AG10803 (cell line): ENCODE results near the gene CARF.

ENCODE experiments used
- DNase-seq: peaks from one replicate; pipeline ENCODE4 v3.0.0; 2010; ENCODE audit warnings: low read depth
- H3K4me3 ChIP-seq: 2 replicates; pipeline ENCODE4 v1.5.1; 2011; ENCODE audit warnings: mild to moderate bottlenecking, low read length, control low read depth
- TF ChIP-seq, protein P1 (sequence below): conservative IDR thresholded peaks from 2 replicates; pipeline ENCODE4 v1.5.1; 2011; ENCODE audit warnings: mild to moderate bottlenecking, low read length, control low read depth, inconsistent platforms

Gene CARF

DNA sequence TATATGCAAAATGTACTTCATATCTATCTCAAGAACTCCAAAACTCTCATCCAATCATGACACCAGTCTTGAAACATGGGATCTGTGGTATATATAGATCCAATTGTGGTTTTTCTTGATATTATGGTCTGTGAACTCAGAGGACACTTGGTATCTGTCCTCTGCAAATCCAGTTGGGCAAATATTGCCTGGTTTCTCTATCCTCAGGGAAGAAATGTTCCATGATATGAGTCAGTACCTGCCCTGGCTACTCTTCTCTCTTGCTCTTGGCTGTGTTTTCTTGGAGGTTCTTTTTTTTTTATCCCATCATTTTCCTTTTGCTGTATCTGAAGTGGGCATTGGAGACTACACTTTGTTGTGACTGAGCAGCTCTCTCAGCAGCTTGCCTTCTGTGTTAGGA, 113.5 kb downstream of the CARF start:
- TF ChIP-seq, protein P1, sequence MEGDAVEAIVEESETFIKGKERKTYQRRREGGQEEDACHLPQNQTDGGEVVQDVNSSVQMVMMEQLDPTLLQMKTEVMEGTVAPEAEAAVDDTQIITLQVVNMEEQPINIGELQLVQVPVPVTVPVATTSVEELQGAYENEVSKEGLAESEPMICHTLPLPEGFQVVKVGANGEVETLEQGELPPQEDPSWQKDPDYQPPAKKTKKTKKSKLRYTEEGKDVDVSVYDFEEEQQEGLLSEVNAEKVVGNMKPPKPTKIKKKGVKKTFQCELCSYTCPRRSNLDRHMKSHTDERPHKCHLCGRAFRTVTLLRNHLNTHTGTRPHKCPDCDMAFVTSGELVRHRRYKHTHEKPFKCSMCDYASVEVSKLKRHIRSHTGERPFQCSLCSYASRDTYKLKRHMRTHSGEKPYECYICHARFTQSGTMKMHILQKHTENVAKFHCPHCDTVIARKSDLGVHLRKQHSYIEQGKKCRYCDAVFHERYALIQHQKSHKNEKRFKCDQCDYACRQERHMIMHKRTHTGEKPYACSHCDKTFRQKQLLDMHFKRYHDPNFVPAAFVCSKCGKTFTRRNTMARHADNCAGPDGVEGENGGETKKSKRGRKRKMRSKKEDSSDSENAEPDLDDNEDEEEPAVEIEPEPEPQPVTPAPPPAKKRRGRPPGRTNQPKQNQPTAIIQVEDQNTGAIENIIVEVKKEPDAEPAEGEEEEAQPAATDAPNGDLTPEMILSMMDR: no peak
- H3K4me3 ChIP-seq: no peak overlapping the region
- no peak for DNase-seq

DNA sequence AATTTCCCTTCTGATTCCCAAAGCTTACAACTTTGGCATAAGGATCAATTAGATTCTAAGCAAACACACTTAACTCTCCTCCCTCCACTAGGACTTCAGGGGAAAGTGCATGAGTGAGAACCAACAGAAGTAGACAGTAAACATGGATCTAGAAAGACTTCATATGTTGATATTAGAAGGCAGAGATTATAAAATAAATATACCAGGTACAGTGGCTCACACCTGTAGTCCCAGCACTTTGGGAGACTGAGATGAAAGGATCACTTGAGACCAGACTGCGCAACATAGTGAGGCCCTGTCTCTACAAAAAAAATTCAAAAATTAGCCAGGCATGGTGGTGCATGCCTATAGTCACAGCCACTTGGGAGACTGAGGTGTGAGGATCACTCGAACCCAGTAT, 118.5 kb downstream of the CARF start:
- DNase-seq: no peak
- TF ChIP-seq, protein P1: no peak
- H3K4me3 ChIP-seq: no peak overlapping the region

DNA sequence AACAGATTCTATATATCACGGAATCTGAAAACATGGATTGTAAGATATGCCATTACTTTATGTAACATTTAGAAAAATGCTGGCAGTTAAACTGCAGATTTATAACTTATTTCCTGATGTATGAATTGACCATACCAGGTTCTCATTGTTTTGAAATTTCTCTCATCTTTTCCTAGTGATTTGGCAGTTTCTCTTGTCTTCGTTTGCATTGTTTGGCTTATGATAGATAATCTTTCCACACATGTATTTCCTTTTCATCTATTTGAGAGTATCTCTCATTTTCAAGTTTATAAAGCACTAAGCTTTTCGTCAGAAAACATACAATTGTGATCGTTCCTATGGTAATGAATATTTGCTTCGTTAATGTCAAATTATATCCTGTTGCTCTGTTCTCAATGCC, 118.9 kb downstream of the CARF start:
- no peak overlapping the region for H3K4me3 ChIP-seq
- no peak for DNase-seq
- TF ChIP-seq, protein P1: no peak

DNA sequence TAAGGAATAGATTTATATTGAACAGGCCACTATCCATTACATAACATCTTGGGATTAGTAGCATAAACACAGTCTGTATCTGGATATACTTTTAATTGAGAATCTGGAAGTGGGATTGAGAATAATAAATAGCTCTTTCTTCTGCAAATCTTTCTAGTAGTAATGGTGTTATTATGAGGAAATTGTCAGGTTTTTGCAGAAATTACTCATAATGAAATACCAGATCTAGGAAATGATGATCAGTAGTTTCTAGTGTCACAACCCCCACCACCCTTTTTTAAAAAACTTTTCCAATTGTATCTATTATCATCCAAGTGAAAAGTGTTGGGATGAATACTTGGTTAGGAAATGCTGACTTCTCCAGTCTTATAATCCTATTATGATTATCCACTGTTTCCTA, 121.3 kb downstream of the CARF start:
- DNase-seq: no peak
- no peak overlapping the region for H3K4me3 ChIP-seq
- TF ChIP-seq, protein P1: no peak

DNA sequence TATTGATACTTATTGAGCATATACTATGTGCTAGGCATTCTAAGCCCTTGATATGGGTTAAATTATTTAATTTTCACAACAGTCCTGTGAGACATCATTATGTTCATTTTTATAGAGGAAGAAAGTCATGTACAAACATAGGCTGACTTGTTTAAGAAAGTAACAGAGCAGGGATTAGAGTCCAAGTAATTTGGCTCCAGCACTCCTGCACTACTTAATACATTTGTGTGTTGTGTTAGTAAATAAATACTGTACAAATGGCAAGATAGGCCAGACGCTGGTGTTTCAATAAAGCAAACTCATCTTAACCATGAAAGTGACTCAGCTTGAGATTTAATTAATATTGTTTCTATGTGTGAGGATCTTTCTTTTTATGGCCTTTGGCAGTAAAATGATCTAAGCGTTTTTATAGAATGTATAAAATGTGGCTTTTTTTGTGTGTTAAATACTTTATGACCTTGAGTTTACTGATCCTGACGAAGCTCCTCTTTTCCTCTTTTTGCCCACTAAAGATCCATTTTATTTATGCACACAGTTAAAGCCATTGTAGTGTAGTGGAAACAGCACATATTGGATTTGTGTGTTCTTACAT, 123.9 kb downstream of the CARF start:
- DNase-seq: no peak
- TF ChIP-seq, protein P1: no peak
- no peak overlapping the region for H3K4me3 ChIP-seq
